Hematopoietic multipotent progenitor cell treated with erythropoietin and hydrocortisone succinate and interleukin-3 and kit ligand, for 8 days (in vitro differentiated cells): ENCODE data around the gene CDH13.

Source experiments
- DNase-seq: peaks from one replicate; pipeline ENCODE4 v3.0.0-alpha.2; 2015

Gene CDH13

GRCh38 chr16:83711069-83711468, 1084.3 kb downstream of the CDH13 start:
- no peak for DNase-seq

GRCh38 chr16:83713597-83713996, 1086.8 kb downstream of the CDH13 start:
- no peak for DNase-seq

DNA sequence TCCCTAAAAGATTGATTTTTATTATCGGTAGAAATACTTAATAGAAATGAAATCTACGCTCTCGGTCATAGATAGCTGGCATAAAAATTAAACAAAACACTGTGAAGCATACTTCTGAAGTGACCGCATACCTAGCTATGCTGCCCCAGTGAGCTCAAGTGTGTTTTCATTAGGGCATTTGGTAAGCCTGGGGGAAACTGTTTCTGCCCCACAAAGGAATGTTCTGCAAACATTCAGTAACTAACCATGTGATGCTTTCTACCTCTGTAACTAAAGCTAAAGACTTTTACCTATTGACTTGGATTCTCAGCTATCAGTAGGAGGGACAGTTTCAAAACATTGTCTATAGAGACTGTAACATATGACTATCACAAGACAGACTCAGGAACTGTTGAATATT, 1087.5 kb downstream of the CDH13 start:
- no peak for DNase-seq

- no peak for DNase-seq
Observed at GRCh38 chr16:83715217-83715920, 1088.6 kb downstream of the CDH13 start.

DNA sequence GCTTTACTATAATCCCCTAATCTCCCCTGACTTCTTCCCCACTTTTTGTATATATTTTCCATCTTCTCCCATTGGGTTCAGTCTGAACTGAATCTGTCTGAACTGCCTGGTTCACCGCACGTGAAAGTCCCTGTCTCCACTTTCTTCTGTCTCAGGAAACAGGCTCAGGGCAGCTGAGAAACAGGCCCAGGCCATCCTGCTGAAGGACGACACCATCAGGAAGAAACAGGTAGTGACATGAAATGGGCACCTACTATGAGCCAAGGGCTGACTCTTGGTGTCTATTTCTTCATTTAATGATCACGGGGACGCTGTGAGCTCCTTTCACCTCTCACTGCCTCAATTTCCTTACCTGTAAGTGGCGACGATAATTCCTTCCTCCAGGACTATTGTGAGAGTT, 1090.5 kb downstream of the CDH13 start:
- DNase-seq: no peak

DNA sequence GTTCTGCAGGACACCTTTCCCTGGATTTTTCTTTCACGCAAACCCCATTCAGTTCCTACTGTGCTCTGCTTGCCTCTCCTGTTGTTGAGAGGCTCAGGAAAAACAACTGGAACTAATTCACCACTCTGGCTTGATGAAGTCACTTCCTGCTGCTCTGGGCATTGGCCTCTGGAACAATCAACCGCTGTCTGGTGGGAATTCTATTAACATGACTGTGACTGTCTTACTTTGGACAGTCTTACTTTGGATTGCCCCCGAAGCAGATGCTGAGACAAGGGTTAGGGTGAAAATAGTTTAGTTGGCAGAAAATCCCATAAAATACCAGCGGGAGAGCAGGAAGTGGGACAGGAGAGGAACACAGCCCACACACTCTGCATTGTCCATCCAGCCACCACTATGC, 1091.0 kb downstream of the CDH13 start:
- no peak for DNase-seq

GRCh38 chr16:83720213-83720612, 1093.4 kb downstream of the CDH13 start:
- no peak for DNase-seq

DNA sequence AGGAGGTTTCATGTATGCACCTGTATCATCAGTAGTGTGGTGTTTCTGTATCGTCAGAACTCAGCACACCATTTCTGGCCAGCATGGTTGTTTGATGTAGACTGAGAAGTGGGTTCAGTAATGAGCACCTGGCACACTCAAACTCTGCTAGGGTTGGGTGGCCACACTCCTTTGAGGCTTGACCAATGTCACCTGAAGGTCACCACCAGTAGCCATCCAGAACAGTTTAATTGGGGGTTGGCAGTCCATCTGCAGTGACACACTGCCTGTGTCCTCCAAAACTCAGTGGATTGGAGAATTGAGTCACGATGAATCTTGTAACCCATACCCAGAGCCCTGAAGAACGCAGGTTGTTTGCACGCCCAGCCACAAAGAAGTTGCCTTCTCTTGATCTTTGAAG, 1094.2 kb downstream of the CDH13 start:
- DNase-seq: no peak

DNA sequence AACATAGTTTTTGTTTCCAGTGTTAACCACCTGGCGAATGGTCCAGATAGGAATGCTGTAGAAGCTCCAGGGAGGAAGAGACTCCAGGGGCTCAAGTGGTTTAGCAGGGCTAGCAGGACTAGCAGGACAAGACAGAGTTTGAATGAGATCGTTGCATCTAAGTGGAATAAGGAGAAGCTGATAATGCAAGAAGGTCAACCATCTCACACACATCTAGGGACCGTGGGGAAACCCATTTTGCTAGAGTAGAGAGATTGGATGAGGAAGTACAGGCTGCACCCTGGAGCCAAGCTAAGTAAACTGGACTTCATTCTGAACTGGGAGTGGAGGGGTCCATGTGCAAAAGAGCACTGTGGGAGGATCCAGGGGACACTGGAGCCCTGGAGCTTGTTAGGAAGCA, 1094.9 kb downstream of the CDH13 start:
- DNase-seq: no peak

DNA sequence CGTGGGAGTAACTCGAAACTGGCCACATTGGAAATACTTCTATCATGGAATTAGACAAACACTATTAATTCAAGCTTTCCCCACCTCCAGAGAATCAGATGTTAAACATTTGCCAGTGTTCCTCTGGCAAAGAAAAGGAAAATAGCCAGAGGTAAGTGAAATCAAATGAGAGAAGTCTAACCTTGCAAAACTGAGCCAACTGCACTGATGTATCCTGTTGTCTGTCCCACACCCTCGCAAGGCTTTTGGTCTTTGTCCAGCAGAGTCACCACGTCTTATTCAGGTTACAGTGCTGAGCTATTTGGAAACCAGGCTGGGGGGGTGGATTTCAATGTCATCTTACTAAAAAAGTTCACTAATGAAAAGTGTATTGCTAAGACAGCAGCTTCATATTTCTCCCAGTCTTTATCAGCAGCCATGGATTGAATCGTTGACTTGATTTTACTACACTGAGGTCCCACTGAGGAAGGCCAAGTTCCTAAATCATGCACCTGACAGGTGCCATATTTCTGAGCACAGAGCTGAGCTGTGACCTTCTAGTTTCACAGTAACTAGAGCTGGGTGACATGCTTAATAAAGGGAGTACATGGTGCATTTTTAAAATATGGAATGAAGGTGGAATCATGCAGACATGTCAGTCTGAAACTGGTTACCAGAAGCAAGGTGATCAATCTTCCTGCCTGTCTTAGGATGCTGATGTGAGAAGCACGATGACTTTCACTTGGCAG, 1095.9 kb downstream of the CDH13 start:
- no peak for DNase-seq

- no peak for DNase-seq
Observed at GRCh38 chr16:83723244-83723643, 1096.5 kb downstream of the CDH13 start.

DNA sequence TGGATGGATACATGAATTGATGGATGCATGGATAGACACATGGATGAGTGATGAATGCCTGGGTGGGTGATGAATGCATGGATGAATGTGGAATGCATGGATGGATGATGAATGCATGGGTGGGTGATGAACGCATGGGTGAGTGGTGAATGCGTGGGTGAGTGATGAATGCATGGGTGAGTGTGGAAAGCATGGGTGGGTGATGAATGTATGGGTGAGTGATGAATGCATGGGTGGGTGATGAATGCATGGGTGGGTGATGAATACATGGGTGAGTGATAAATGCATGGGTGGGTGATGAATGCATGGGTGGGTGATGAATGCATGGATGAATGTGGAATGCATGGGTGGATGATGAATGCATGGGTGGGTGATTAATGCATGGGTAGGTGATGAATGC, 1097.1 kb downstream of the CDH13 start:
- no peak for DNase-seq

DNA sequence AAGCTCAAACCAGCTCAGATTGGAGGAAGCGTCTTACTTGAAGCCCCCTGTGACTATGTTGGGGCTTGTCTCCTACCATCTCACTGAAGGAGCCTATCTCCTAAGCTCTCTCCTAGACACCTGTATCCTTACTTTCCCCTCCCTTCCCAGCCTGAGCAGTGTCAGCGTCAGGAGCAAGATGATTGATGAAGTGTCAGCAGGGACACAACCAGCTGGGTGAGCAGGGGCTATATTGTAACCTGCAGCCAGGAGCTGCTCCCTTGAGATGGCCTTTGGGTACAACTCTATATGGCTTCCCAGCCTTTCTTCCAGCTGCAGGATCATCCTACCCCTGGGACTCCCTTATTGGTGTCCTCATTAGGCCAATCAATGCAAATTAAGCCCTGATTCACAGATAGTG, 1097.8 kb downstream of the CDH13 start:
- DNase-seq: no peak

DNA sequence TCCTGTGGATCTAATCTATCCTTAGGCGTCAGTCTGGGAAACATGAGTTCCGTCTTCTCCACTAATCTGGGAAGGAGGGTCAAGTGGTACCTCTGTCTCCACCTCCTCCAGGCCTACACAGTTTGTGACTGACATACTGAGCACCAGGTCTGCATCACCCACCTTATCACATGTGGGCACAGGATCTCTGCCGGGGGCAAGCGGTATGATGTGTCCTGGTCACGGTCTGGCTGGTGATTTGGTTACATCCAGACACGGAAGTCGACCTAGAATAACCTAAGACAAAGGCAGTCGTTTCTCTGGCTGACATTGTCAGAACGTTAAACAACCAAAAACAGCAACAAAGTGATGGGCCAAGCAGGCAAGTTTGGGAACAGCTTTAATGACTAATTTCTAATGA, 1098.5 kb downstream of the CDH13 start:
- no peak for DNase-seq

DNA sequence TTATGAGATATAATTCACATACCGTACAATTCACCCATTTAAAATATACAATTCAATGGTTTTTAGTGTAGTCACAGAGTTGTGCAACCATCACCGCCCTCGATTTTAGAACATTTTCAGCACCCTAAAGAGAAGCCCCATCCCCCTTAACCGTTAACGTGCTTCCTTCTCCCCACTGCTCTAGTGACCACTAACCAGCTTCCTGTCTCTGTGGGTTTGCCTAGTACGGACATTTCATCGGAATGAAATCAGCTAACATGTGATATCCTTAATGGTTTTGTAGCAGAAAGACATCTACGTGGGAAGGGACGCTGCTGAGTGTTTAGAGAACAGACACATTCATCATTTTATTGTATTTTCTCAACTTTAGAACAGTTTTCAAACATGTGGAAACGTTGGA, 1100.2 kb downstream of the CDH13 start:
- peak; percentile 26 for DNase-seq

- no peak for DNase-seq
Observed at GRCh38 chr16:83727751-83728352, 1101.1 kb downstream of the CDH13 start.

DNA sequence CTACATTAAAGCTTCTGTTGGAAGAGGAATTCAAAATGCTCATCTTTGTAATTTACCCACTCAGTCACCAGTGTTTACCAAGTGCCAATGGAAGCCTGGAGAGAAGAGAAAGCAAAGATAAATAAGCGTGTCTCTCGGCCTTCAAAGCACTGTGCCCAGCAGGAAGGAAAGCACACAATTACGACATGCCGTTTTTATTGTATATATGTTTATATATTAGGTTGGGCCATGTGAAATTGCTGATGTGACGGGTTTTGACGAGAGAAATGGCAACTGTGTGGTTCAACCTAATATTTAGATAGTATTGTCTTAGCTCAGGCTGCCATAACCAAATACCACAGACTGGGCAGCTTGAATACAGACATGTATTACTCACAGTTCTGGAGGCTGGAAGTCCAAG, 1101.7 kb downstream of the CDH13 start:
- DNase-seq: no peak

GRCh38 chr16:83730812-83731211, 1104.0 kb downstream of the CDH13 start:
- DNase-seq: no peak

GRCh38 chr16:83732536-83732935, 1105.8 kb downstream of the CDH13 start:
- DNase-seq: no peak

GRCh38 chr16:83733301-83733700, 1106.5 kb downstream of the CDH13 start:
- DNase-seq: no peak

DNA sequence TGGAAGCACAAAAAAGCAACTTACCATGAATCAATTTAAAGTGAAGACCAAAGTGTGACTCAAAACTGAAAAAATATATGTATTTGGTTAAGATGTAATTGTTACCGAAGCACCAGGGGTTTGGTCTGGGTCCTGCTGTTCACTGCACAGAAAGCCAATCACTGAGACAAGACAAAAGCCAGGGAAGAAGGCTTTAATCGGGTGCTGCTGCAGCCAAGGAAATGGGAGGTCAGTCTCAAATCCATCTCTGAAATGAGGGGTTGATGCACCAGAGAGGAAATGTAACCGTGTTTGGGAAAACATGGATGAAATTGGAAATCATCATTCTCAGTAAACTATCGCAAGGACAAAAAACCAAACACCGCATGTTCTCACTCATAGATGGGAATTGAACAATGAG, 1107.4 kb downstream of the CDH13 start:
- DNase-seq: no peak

GRCh38 chr16:83737729-83738354, 1111.1 kb downstream of the CDH13 start:
- no peak for DNase-seq

DNA sequence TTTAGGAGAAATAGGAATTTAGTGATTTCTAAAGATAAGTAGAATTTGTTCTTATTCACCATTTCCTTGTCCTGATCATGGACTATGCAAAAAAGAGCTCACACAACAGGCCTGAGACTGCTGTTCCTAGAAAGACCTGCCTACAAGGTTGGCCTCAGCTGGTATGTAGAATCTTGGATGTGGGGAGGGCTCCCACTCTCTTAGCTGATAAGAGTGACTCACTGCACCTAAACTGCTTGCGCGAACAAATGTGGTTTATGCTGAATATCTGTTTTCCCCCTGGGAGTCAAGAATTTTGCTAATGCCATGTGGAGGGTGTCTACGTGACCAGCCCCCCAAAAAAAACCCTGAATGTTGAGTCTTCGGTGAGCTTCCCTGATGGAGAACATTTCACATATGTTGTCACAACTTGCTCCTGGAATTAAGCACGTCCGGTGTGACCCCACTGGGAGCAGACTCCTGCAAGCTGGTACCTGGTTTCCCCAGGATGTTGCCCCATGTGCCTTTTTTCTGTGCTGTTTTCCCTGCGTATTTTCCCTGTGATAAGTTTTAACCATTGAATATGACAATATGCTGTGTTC, 1112.2 kb downstream of the CDH13 start:
- no peak for DNase-seq
